GM20000 (cell line): ENCODE measurements around the gene TMEM87B.
"Not testable (repeated sequence)": the region's sequence is repeated elsewhere in the genome, so short reads cannot be mapped to it uniquely, and the experiment has no call there.

Experiments
- DNase-seq: peaks from one replicate; pipeline ENCODE4 v3.0.0; 2012; ENCODE audit warnings: low spot score
- TF ChIP-seq, protein P1 (sequence below): IDR thresholded peaks from 2 replicates; pipeline ENCODE4 v1.5.1; 2012; ENCODE audit warnings: mild to moderate bottlenecking, control low read depth; ENCODE audit errors: extremely low read depth, missing control alignments

TMEM87B gene

DNA sequence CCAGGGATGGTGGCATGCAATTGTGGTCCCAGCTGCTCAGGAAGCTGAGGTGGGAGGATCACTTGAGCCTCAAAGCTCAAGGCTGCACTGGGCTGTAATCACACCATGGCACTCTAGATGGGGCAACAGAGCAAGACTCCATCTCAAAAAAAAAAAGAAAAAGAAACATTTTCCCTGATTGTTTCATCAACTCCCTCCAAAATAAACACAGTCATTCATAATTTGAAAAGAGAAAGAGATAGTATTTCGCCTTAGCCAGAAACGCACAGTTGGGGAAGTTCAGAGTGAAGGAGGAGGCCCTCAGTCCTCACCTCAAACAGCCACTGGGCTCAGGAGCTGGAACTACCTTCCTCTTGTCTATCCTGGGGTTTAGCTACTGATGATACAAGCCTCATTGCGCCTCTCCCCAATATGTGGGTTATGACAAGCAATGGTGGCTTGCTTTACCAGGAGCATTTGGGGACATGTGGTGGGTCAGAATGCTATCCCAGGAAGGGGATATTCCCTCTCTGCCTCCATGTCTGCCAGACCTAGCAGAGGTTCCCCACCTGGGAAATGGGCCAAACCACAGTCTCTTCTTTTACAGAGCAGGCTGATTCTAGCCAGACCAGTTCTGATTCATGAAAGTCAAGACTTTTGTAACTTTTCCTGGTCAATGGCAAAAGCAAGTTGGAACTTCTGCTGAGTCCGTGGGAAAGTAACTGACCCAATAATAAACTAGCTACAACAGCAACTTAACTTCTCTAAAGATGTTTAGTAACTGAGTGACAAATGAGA is 22.2 kb upstream of the TMEM87B start:
- TF ChIP-seq, protein P1, sequence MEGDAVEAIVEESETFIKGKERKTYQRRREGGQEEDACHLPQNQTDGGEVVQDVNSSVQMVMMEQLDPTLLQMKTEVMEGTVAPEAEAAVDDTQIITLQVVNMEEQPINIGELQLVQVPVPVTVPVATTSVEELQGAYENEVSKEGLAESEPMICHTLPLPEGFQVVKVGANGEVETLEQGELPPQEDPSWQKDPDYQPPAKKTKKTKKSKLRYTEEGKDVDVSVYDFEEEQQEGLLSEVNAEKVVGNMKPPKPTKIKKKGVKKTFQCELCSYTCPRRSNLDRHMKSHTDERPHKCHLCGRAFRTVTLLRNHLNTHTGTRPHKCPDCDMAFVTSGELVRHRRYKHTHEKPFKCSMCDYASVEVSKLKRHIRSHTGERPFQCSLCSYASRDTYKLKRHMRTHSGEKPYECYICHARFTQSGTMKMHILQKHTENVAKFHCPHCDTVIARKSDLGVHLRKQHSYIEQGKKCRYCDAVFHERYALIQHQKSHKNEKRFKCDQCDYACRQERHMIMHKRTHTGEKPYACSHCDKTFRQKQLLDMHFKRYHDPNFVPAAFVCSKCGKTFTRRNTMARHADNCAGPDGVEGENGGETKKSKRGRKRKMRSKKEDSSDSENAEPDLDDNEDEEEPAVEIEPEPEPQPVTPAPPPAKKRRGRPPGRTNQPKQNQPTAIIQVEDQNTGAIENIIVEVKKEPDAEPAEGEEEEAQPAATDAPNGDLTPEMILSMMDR, result no peak
- no peak for DNase-seq

DNA sequence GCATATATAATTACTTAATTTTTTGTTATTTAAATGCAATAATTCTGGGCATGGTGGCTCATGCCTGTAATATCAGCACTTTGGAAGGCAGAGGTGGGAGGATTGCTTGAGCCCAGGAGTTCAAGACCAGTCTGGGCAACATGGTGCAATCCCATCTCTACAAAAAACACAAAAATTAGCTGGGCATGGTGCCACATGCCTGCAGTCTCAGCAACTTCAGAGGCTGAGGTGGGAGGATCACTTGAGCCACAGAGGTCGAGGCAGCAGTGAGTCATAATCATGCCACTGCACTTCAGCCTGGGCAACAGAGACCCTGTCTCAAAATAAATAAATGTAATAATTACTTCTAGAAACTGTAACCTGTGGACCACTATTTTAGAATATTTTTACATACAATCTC is 21.5 kb upstream of the TMEM87B start:
- TF ChIP-seq, protein P1, result no peak
- DNase-seq, result no peak

DNA sequence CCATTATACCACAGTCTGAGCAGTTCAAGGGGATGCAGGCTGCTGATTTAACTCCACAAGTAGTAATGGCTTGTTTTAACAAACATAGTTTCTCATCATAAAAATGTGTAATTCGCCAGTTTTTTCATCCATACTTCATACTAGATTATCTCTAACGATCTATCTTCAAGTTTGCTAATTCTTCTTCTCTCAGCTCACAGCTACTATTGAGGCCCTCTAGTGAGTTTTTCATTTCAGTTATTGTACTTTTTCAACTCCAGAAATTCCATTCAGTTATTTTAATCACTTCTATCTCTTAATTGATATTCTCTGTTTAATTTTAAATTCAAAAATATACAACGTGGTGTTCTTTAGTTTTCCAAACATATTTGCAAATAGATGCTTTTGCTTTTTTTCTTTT is 20.1 kb upstream of the TMEM87B start:
- TF ChIP-seq, protein P1, result no peak
- DNase-seq, result no peak

DNA sequence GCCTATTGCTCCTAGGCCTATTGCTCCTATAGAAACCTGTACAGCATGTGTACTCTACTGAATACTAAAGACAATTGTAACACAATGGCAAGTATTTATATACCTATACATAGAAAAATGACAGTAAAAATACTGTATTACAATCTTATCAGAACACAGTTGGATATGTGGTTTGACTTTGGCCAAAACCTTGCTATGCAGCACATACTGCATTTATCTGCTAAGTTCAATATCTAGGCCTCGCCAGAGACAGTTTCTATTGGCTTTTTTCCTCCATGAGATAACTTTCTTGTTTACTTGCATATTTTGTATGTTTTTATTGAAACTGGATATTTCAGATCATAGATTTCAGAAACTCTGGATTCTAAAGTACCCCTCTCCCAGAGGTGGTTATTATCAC is 19.3 kb upstream of the TMEM87B start:
- TF ChIP-seq, protein P1, result no peak
- DNase-seq, result no peak

DNA sequence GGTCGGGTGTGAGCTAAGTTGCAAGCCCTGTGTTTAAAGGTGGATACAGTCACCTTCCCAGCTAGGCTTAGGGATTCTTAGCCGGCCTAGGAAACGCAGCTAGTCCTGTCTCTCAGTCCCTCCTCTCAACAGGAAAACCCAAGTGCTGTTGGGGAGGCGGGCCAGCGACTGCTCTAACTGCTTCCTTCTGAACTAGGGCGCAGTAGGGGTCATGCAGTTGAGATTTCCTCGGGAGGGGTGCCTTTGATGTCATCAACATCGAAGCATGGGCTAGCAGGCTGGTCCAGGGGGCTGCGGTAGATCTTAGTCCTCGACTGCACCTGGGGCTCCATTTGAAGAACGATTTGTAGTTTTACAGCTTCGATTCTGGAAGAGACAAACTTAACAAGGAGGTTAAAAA is 15.5 kb upstream of the TMEM87B start:
- DNase-seq, result not testable (repeated sequence)

DNA sequence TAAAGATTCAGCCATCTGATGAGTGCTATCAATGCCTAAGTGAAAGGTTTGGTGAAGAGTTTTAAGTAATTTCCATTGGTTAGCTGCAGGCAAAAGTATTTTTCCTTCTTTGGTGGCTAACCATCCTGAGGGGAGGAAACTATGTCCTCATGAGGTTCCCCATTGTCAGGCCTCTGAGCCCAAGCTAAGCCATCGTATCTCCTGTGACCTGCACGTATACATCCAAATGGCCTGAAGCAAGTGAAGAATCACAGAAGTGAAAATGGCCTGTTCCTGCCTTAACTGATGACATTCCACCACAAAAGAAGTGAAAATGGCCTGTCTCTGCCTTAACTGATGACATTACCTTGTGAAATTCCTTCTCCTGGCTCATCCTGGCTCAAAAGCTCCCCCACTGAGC is 15.0 kb upstream of the TMEM87B start:
- DNase-seq, result not testable (repeated sequence)

DNA sequence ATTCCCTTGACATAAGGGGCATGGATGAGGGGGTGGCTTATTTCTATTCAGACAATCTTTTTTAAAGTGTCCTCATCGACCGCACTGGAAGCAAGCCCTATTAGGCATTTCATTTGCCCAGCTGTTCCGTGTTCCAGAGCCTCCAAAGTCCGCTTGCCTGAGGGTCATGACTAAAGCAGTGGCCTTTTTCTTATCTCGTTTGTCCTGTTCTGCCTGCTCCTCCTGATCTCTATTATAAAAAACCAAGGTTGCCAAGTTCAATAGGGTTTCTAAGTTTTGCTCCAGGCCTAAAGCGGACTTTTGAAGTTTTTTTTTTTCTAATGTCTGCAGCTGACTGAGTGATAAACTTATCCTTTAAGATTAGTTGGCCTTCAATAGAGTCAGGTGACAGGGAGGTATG is 13.6 kb upstream of the TMEM87B start:
- DNase-seq, result not testable (repeated sequence)

DNA sequence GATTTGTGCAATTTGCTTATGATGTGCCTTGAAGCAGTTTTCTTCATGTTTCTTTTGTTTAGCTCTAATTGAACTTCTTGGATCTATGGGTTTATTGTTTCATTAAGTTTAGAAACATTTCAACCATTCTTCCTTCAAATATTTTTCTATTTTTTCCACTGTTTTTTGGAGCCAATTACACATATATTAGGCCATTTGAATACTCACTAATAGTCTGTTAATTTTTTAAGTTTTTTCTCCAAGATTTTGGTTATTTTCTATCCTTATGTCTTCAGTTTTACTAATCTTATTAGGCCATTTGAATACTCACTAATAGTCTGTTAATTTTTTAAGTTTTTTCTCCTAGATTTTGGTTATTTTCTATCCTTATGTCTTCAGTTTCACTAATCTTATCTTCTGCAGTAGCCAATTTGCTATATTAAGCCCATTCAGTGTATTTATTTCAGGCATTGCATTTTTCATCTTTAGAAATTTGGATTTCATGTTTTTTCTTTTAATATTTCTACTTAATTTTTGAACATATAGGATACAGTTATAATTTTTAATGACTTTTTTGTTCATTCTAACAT is 9.5 kb upstream of the TMEM87B start:
- TF ChIP-seq, protein P1, result no peak
- DNase-seq, result no peak

DNA sequence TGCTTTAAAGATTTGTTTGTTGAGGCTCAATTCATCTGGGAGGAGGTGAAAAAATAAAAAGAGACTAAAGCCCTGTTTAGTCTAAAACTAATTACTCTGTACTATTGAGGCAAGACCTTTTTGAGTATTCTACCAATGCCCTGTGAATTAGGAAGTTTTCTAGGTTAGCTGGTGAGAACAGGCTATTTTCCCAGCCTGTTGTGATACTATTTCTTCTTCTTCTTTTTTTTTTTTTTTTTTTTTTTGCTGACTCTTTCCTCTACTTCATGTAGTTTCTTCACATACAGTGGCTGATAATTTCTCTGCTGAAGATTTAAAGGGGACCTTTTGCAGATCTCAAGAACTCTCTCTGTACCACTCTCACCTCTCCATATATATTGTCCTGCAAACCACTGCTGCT is 8.8 kb upstream of the TMEM87B start:
- DNase-seq, result no peak
- TF ChIP-seq, protein P1, result no peak
